Suprapubic skin (tissue), 4 donors: ENCODE data around the gene ZNF385D. TPM values are rescaled to one million over a fixed set of nuclear protein-coding genes. Genes with fewer than 3 reads are reported as not detected.
"Not testable (repeated sequence)": the region's sequence is repeated elsewhere in the genome, so short reads cannot be mapped to it uniquely, and the experiment has no call there.

Source experiments
- DNase-seq, 2 donors: peaks; one replicate each; pipeline ENCODE4 v3.0.0-alpha.2; 2019; ENCODE audit warnings: low spot score in 2 of 2
- H3K27ac ChIP-seq: fragments of 200-600 bp; sonication (generic); one replicate; pipeline ENCODE4 v1.5.1; 2019
- H3K27me3 ChIP-seq: fragments of 200-600 bp; sonication (generic); one replicate; pipeline ENCODE4 v1.5.1; 2019
- H3K36me3 ChIP-seq: fragments of 200-600 bp; sonication (generic); one replicate; pipeline ENCODE4 v1.5.1; 2019
- H3K4me1 ChIP-seq: fragments of 200-600 bp; sonication (generic); one replicate; pipeline ENCODE4 v1.5.1; 2019
- H3K4me3 ChIP-seq: fragments of 200-600 bp; sonication (generic); one replicate; pipeline ENCODE4 v1.5.1; 2019; ENCODE audit warnings: mild to moderate bottlenecking
- H3K9me3 ChIP-seq: fragments of 200-600 bp; sonication (generic); one replicate; pipeline ENCODE4 v1.5.1; 2019
- CTCF ChIP-seq, 2 donors: fragments of 200-600 bp in 1 of 2; fragments of 450-650 bp in 1 of 2; sonication (generic) in 1 of 2; IDR thresholded peaks; one replicate each; pipeline ENCODE4 v1.5.1; 2016 to 2019; ENCODE audit warnings: antibody characterized with exemption in 2 of 2, mild to moderate bottlenecking in 1 of 2, moderate library complexity in 1 of 2
- EP300 ChIP-seq: sonication (generic); formaldehyde crosslinking; IDR thresholded peaks from one replicate; pipeline ENCODE4 v1.6.1; 2017; ENCODE audit warnings: antibody characterized with exemption
- POLR2A ChIP-seq, 2 donors: fragments of 450-650 bp; IDR thresholded peaks; one replicate each; pipeline ENCODE4 v1.6.1; 2017; ENCODE audit warnings: antibody characterized with exemption in 2 of 2, mild to moderate bottlenecking in 2 of 2, moderate library complexity in 2 of 2
- POLR2AphosphoS5 ChIP-seq, 3 donors: sonication (generic); formaldehyde crosslinking; IDR thresholded peaks; one replicate each; pipeline ENCODE4 v1.6.1; 2017; ENCODE audit warnings: antibody characterized with exemption in 3 of 3
- WGBS: methylation state at CpG from one replicate; pipeline ENCODE4 v1.1.5; 2018; 5-methylcytosine and 5-hydroxymethylcytosine counted together
- total RNA-seq, 4 donors: library from RNA; depleted of rRNA; stranded (reverse); fragments of >200 nt; gene quantifications; one replicate each; pipeline ENCODE4 v1.1.0, GENCODE V29; 2016

The ZNF385D gene
- total RNA-seq, 4 donors from 2014 or later = 0.86 to 3.7 (median 1.6) TPM

DNA sequence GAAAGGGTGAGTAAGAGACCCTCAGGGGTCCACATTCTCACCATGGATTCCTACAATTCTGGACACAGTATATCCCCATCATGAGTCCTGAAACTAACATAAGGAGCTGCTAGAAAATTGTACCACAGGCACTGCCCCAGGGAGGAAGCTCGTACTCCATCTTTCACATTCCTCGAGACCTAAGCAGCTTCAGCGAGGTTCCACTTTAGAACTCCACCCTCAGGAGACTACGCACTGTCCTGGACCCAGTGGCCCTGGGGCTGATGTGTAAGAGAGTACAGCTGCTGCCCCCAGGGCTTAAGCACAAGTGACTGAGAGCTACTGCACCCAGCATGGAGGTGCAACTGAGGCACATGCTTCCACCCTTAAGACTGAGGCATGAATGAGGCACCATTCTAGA is 352.5 kb downstream of the ZNF385D start:
- Histone ChIP-seq H3K9me3 (no peaks in the 10 kb centered on the region), H3K4me3 (no peak overlapping the region), H3K4me1 (no peaks in the 10 kb centered on the region), H3K27me3 (no peaks in the 10 kb centered on the region), H3K36me3 (no peaks in the 10 kb centered on the region), H3K27ac (no peak overlapping the region)
- 65% methylated on average over 4 of the region's 4 CpGs for WGBS
- TF ChIP-seq CTCF (IDR thresholded peaks at IDR 0.05) (no peak), POLR2A (IDR thresholded peaks at IDR 0.05) (no peak), EP300 (no peak), POLR2AphosphoS5 (IDR thresholded peaks at IDR 0.05) (no peak)
- no peak for DNase-seq

DNA sequence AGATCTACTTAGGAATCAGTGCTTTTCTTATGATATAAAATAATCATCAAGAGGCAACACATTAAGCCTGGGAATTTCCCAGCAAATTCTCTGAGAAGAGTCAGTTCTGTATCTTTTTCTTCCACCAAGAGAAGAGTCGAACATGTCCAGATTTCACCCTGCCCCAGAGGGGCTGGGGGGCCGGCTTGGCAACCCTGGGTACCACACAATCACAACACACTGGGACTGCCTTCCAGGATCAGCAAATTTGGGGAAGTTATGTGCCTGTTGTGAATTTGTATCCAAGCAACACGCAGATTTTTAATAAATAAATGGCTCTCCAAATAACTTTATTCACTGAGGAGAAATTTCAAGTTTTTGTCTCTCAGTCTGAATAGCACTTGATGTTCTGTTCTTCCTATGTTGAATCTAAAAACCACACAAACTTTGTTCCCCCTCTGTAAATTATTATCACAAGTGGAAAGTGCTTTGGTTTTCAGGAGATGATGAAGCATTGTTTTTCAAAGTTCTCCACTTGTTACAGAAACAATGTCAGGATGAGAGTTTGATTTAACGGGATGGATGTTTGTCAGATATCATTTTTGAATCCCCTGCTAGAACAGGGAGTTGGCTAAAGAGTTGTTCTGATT is 357.2 kb downstream of the ZNF385D start:
- WGBS = 37% methylated on average over 4 of the region's 4 CpGs
- Histone ChIP-seq H3K27me3 (no peaks in the 10 kb centered on the region), H3K4me1 (no peaks in the 10 kb centered on the region), H3K4me3 (no peak overlapping the region), H3K27ac (no peak overlapping the region), H3K9me3 (no peaks in the 10 kb centered on the region), H3K36me3 (no peaks in the 10 kb centered on the region)
- TF ChIP-seq EP300 (no peak), CTCF (IDR thresholded peaks at IDR 0.05) (no peak), POLR2AphosphoS5 (IDR thresholded peaks at IDR 0.05) (no peak), POLR2A (IDR thresholded peaks at IDR 0.05) (no peak)
- no peak for DNase-seq

- no peak for DNase-seq
- 21% methylated on average over 1 of the region's 1 CpG for WGBS
- Histone ChIP-seq H3K9me3 (no peaks in the 10 kb centered on the region), H3K27ac (no peak overlapping the region), H3K36me3 (no peaks in the 10 kb centered on the region), H3K27me3 (no peaks in the 10 kb centered on the region), H3K4me3 (no peak overlapping the region), H3K4me1 (no peaks in the 10 kb centered on the region)
- TF ChIP-seq POLR2AphosphoS5 (IDR thresholded peaks at IDR 0.05) (no peak), CTCF (IDR thresholded peaks at IDR 0.05) (no peak), POLR2A (IDR thresholded peaks at IDR 0.05) (no peak), EP300 (no peak)
These were observed 358.5 kb downstream of the ZNF385D start for GRCh38 chr3:21392526-21392925.

DNA sequence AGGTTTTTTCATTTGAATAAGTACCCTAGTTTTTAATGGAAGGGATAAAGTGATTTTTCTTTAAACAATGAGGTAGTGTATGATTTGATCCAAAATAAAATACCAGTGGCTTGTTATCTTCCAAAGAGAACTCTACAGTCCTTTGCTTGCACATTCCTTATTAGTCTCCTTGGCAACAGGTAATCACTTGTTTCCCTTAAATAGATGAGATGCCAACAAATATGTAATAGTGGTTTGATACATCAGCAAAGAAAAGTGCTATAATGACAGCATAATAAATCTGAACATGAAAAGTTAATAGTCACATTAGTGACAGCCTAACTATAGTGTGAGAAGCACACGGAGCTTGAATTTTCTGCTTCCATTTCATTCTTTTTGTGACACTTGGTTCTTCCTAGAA is 360.2 kb downstream of the ZNF385D start:
- no peaks in the 10 kb centered on the region for H3K9me3 ChIP-seq
- no peak for TF ChIP-seq POLR2A (IDR thresholded peaks at IDR 0.05)
- no peak for TF ChIP-seq POLR2AphosphoS5 (IDR thresholded peaks at IDR 0.05)
- no peak for TF ChIP-seq EP300
- no peak for TF ChIP-seq CTCF (IDR thresholded peaks at IDR 0.05)
- H3K36me3 ChIP-seq = no peaks in the 10 kb centered on the region
- H3K4me1 ChIP-seq = no peaks in the 10 kb centered on the region
- no peak overlapping the region for H3K4me3 ChIP-seq
- WGBS = 0% methylated on average over 1 of the region's 1 CpG
- no peak overlapping the region for H3K27ac ChIP-seq
- H3K27me3 ChIP-seq = no peaks in the 10 kb centered on the region
- no peak for DNase-seq

DNA sequence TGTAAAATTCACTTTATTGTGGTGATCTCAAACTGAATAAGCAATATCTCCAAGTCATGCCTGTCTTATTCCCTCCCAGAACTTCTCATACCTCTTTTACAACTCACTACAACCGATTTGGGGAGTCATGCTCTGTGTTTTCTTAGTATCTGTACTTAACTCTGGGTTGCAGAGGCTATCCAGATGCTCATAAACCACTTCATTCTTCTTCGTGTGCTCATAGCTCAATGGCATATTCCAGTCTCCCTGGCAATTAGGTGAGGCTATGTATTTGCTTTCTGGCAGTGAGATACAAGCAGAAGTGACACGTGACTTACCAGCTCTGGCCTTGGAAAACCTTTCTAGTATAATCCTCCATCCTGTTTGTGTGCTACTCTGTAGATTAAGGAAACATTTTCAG is 360.9 kb downstream of the ZNF385D start:
- Histone ChIP-seq H3K4me3 (no peak overlapping the region), H3K27me3 (no peaks in the 10 kb centered on the region), H3K36me3 (no peaks in the 10 kb centered on the region), H3K27ac (no peak overlapping the region), H3K4me1 (no peaks in the 10 kb centered on the region), H3K9me3 (no peaks in the 10 kb centered on the region)
- TF ChIP-seq POLR2AphosphoS5 (IDR thresholded peaks at IDR 0.05) (no peak), EP300 (no peak), CTCF (IDR thresholded peaks at IDR 0.05) (no peak), POLR2A (IDR thresholded peaks at IDR 0.05) (no peak)
- 51% methylated on average over 3 of the region's 3 CpGs for WGBS
- DNase-seq = no peak

DNA sequence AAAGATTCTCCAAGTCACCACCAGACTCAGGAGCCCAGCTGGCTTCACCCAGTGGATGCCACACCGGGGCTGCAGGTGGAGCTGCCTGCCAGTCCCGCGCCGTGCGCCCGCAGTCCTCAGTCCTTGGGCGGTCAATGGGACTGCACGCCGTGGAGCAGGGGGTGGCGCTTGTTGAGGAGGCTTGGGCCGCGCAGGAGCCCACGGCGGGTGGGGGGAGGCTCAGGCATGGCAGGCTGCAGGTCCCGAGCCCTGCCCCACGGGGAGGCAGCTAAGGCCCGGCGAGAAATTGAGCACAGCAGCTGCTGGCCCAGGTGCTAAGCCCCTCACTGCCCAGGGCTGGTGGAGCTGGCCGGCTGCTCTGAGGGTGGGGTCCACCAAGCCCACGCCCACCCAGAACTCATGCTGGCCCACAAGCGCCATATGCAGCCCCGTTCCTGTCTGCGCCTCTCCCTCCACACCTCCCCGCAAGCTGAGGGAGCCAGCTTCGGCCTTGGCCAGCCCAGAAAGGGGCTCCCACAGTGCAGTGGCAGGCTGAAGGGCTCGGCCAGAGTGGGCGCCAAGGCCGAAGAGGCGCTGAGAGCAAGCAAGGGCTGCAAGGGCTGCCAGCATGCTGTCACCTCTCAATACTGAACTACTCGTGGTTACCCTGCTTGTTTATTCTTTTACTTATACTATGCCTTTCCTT is 363.7 kb downstream of the ZNF385D start:
- H3K27ac ChIP-seq, H3K36me3 ChIP-seq, H3K9me3 ChIP-seq, H3K4me3 ChIP-seq, DNase-seq, H3K4me1 ChIP-seq, H3K27me3 ChIP-seq: not testable (repeated sequence)
- 89% methylated on average over 21 of the region's 30 CpGs for WGBS

GRCh38 chr3:21378036-21378435 is 373.0 kb downstream of the ZNF385D start:
- H3K4me3 ChIP-seq, H3K27me3 ChIP-seq, H3K9me3 ChIP-seq, H3K27ac ChIP-seq, H3K36me3 ChIP-seq, DNase-seq, H3K4me1 ChIP-seq: not testable (repeated sequence)
- WGBS = 89% methylated on average over 5 of the region's 5 CpGs
